HEK293 (cell line): ENCODE results near the gene ATOH1.

Experiments
- GLIS2 ChIP-seq: fragments of 450-650 bp; formaldehyde crosslinking; IDR thresholded peaks from 2 replicates; pipeline ENCODE4 v1.5.1; 2016; ENCODE audit warnings: missing biosample characterization, missing genetic modification characterization
- SETDB1 ChIP-seq: IDR thresholded peaks from one replicate; pipeline ENCODE4 v1.6.1; 2017; ENCODE audit warnings: mild to moderate bottlenecking, low read length, moderate library complexity, mixed read lengths; ENCODE audit not compliant: insufficient read length
- TF ChIP-seq, protein P1 (sequence below): fragments of 450-650 bp; formaldehyde crosslinking; IDR thresholded peaks from 2 replicates; pipeline ENCODE4 v1.5.1; 2016; ENCODE audit warnings: missing biosample characterization, missing genetic modification characterization
- TF ChIP-seq, protein P2 (sequence below): fragments of 450-650 bp; formaldehyde crosslinking; IDR thresholded peaks from 2 replicates; pipeline ENCODE4 v1.5.1; 2016; ENCODE audit warnings: missing biosample characterization, missing genetic modification characterization
- TF ChIP-seq, protein P3 (sequence below): fragments of 450-650 bp; formaldehyde crosslinking; IDR thresholded peaks from 2 replicates; pipeline ENCODE4 v1.5.1; 2016; ENCODE audit warnings: missing biosample characterization, missing genetic modification characterization, borderline replicate concordance

DNA sequence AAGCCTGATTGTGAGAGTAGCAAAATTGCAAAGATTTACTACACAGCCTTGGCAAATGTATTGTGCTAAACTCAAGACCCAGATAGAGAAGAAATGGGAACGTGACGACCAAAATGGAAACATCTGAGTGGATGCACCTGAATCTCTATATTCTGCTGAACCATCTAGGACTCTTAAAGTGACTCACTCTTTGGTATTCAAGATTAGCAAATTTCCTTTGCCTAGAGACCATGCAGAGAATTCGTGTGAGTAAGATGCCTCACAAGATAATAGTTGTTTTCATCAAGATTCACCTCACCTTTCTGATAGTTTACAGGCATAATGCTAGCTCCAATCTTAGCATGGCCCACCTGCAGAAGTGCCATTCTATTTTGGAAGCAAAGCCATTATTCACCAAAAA, 14.4 kb upstream of the ATOH1 start:
- TF ChIP-seq, protein P1, sequence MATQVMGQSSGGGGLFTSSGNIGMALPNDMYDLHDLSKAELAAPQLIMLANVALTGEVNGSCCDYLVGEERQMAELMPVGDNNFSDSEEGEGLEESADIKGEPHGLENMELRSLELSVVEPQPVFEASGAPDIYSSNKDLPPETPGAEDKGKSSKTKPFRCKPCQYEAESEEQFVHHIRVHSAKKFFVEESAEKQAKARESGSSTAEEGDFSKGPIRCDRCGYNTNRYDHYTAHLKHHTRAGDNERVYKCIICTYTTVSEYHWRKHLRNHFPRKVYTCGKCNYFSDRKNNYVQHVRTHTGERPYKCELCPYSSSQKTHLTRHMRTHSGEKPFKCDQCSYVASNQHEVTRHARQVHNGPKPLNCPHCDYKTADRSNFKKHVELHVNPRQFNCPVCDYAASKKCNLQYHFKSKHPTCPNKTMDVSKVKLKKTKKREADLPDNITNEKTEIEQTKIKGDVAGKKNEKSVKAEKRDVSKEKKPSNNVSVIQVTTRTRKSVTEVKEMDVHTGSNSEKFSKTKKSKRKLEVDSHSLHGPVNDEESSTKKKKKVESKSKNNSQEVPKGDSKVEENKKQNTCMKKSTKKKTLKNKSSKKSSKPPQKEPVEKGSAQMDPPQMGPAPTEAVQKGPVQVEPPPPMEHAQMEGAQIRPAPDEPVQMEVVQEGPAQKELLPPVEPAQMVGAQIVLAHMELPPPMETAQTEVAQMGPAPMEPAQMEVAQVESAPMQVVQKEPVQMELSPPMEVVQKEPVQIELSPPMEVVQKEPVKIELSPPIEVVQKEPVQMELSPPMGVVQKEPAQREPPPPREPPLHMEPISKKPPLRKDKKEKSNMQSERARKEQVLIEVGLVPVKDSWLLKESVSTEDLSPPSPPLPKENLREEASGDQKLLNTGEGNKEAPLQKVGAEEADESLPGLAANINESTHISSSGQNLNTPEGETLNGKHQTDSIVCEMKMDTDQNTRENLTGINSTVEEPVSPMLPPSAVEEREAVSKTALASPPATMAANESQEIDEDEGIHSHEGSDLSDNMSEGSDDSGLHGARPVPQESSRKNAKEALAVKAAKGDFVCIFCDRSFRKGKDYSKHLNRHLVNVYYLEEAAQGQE (tag by site-specific recombination): no peak
- TF ChIP-seq, protein P2, sequence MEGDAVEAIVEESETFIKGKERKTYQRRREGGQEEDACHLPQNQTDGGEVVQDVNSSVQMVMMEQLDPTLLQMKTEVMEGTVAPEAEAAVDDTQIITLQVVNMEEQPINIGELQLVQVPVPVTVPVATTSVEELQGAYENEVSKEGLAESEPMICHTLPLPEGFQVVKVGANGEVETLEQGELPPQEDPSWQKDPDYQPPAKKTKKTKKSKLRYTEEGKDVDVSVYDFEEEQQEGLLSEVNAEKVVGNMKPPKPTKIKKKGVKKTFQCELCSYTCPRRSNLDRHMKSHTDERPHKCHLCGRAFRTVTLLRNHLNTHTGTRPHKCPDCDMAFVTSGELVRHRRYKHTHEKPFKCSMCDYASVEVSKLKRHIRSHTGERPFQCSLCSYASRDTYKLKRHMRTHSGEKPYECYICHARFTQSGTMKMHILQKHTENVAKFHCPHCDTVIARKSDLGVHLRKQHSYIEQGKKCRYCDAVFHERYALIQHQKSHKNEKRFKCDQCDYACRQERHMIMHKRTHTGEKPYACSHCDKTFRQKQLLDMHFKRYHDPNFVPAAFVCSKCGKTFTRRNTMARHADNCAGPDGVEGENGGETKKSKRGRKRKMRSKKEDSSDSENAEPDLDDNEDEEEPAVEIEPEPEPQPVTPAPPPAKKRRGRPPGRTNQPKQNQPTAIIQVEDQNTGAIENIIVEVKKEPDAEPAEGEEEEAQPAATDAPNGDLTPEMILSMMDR (tag by site-specific recombination): no peak
- no peak for TF ChIP-seq SETDB1
- TF ChIP-seq, protein P3, sequence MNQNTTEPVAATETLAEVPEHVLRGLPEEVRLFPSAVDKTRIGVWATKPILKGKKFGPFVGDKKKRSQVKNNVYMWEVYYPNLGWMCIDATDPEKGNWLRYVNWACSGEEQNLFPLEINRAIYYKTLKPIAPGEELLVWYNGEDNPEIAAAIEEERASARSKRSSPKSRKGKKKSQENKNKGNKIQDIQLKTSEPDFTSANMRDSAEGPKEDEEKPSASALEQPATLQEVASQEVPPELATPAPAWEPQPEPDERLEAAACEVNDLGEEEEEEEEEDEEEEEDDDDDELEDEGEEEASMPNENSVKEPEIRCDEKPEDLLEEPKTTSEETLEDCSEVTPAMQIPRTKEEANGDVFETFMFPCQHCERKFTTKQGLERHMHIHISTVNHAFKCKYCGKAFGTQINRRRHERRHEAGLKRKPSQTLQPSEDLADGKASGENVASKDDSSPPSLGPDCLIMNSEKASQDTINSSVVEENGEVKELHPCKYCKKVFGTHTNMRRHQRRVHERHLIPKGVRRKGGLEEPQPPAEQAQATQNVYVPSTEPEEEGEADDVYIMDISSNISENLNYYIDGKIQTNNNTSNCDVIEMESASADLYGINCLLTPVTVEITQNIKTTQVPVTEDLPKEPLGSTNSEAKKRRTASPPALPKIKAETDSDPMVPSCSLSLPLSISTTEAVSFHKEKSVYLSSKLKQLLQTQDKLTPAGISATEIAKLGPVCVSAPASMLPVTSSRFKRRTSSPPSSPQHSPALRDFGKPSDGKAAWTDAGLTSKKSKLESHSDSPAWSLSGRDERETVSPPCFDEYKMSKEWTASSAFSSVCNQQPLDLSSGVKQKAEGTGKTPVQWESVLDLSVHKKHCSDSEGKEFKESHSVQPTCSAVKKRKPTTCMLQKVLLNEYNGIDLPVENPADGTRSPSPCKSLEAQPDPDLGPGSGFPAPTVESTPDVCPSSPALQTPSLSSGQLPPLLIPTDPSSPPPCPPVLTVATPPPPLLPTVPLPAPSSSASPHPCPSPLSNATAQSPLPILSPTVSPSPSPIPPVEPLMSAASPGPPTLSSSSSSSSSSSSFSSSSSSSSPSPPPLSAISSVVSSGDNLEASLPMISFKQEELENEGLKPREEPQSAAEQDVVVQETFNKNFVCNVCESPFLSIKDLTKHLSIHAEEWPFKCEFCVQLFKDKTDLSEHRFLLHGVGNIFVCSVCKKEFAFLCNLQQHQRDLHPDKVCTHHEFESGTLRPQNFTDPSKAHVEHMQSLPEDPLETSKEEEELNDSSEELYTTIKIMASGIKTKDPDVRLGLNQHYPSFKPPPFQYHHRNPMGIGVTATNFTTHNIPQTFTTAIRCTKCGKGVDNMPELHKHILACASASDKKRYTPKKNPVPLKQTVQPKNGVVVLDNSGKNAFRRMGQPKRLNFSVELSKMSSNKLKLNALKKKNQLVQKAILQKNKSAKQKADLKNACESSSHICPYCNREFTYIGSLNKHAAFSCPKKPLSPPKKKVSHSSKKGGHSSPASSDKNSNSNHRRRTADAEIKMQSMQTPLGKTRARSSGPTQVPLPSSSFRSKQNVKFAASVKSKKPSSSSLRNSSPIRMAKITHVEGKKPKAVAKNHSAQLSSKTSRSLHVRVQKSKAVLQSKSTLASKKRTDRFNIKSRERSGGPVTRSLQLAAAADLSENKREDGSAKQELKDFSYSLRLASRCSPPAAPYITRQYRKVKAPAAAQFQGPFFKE (tag by site-specific recombination): no peak
- TF ChIP-seq GLIS2 (tag by site-specific recombination): no peak
